ENCODE results near the gene IL32.
"Not testable (repeated sequence)": the region's sequence is repeated elsewhere in the genome, so short reads cannot be mapped to it uniquely, and the experiment has no call there.

The IL32 gene

GRCh38 chr16:3069146-3069545, 3.7 kb downstream of the IL32 start:
- H3K4me1 Mint-ChIP-seq: peaks cover 66% of the 10 kb centered on the region
- DNase-seq (ENCODE audit: low spot score in 2 of 2); H3K9me3 Mint-ChIP-seq; ATAC-seq: not testable (repeated sequence)
- H3K27ac Mint-ChIP-seq: peak overlapping the region; percentile 100
- H3K36me3 Mint-ChIP-seq: peaks cover 97% of the 10 kb centered on the region
- H3K4me3 Mint-ChIP-seq: peak overlapping the region; percentile 100

GRCh38 chr16:3070608-3071111, 5.2 kb downstream of the IL32 start:
- H3K9me3 Mint-ChIP-seq: no peaks in the 10 kb centered on the region
- H3K27ac Mint-ChIP-seq: peak overlapping the region; percentile 100
- peak overlapping the region; percentile 100 for H3K4me3 Mint-ChIP-seq
- no peak for ATAC-seq
- H3K36me3 Mint-ChIP-seq: peaks cover 98% of the 10 kb centered on the region
- peaks cover 68% of the 10 kb centered on the region for H3K4me1 Mint-ChIP-seq
- DNase-seq (ENCODE audit: low spot score in 2 of 2): no peak

GRCh38 chr16:3071655-3072054, 6.2 kb downstream of the IL32 start:
- H3K4me3 Mint-ChIP-seq: peak overlapping the region; percentile 100
- peak overlapping the region; percentile 100 for H3K27ac Mint-ChIP-seq
- H3K4me1 Mint-ChIP-seq: peaks cover 76% of the 10 kb centered on the region
- DNase-seq (ENCODE audit: low spot score in 2 of 2) (no peak), ATAC-seq (no peak)
- H3K36me3 Mint-ChIP-seq: peaks cover 98% of the 10 kb centered on the region
- H3K9me3 Mint-ChIP-seq: no peaks in the 10 kb centered on the region

- H3K4me3 Mint-ChIP-seq: peak overlapping the region; percentile 100
- peaks cover 80% of the 10 kb centered on the region for H3K4me1 Mint-ChIP-seq
- peak; percentile 8 for ATAC-seq
- not testable (repeated sequence) for H3K9me3 Mint-ChIP-seq; DNase-seq (ENCODE audit: low spot score in 2 of 2)
- H3K36me3 Mint-ChIP-seq: peaks cover 98% of the 10 kb centered on the region
- peak overlapping the region; percentile 100 for H3K27ac Mint-ChIP-seq
Measured at GRCh38 chr16:3072148-3072547, 6.7 kb downstream of the IL32 start.

- peak overlapping the region; percentile 100 for H3K4me3 Mint-ChIP-seq
- peaks cover 86% of the 10 kb centered on the region for H3K4me1 Mint-ChIP-seq
- H3K36me3 Mint-ChIP-seq: peaks cover 98% of the 10 kb centered on the region
- not testable (repeated sequence) for H3K9me3 Mint-ChIP-seq
- ATAC-seq (peak; percentile 54), DNase-seq (ENCODE audit: low spot score in 2 of 2) (peak in 1 of 2 donors; percentile 78)
- H3K27ac Mint-ChIP-seq: peak overlapping the region; percentile 100
Measured at GRCh38 chr16:3072576-3073263, 7.3 kb downstream of the IL32 start.

- H3K4me1 Mint-ChIP-seq: peaks cover 89% of the 10 kb centered on the region
- no peak for DNase-seq (ENCODE audit: low spot score in 2 of 2)
- H3K4me3 Mint-ChIP-seq: peak overlapping the region; percentile 78
Measured at GRCh38 chr16:3073448-3073847, 8.0 kb downstream of the IL32 start.

GRCh38 chr16:3074860-3075522, 9.6 kb downstream of the IL32 start:
- ATAC-seq (peak; percentile 84), DNase-seq (ENCODE audit: low spot score in 2 of 2) (peak; percentile 62 to 91)
- peaks cover 87% of the 10 kb centered on the region for H3K4me1 Mint-ChIP-seq
- H3K36me3 Mint-ChIP-seq: peaks cover 84% of the 10 kb centered on the region
- H3K9me3 Mint-ChIP-seq: peaks cover 2% of the 10 kb centered on the region
- H3K27ac Mint-ChIP-seq: peak overlapping the region; percentile 92
- peak overlapping the region; percentile 78 for H3K4me3 Mint-ChIP-seq

More at GRCh38 chr16:3073448-3073847, 8.0 kb downstream of the IL32 start:
- Mint-ChIP-seq H3K27ac (peak overlapping the region; percentile 92), H3K9me3 (no peaks in the 10 kb centered on the region), H3K36me3 (peaks cover 94% of the 10 kb centered on the region)
- no peak for ATAC-seq

GRCh38 chr16:3075523-3075915, 10.1 kb downstream of the IL32 start:
- H3K36me3 Mint-ChIP-seq: peaks cover 78% of the 10 kb centered on the region
- peaks cover 2% of the 10 kb centered on the region for H3K9me3 Mint-ChIP-seq
- peaks cover 86% of the 10 kb centered on the region for H3K4me1 Mint-ChIP-seq
- DNase-seq (ENCODE audit: low spot score in 2 of 2): no peak
- H3K4me3 Mint-ChIP-seq: peak overlapping the region; percentile 78
- peak; percentile 25 for ATAC-seq
- H3K27ac Mint-ChIP-seq: peak overlapping the region; percentile 92

GRCh38 chr16:3075946-3076345, 10.5 kb downstream of the IL32 start:
- H3K9me3 Mint-ChIP-seq: not testable (repeated sequence)

GRCh38 chr16:3076577-3076976, 11.1 kb downstream of the IL32 start:
- Mint-ChIP-seq H3K9me3 (peaks cover 5% of the 10 kb centered on the region), H3K27ac (peak overlapping the region; percentile 92), H3K4me3 (peak overlapping the region; percentile 78), H3K4me1 (peaks cover 86% of the 10 kb centered on the region), H3K36me3 (peaks cover 68% of the 10 kb centered on the region)
- ATAC-seq: no peak
- DNase-seq (ENCODE audit: low spot score in 2 of 2): peak in 1 of 2 donors; percentile 71

More at GRCh38 chr16:3075946-3076345, 10.5 kb downstream of the IL32 start:
- ATAC-seq: not testable (repeated sequence)
- DNase-seq (ENCODE audit: low spot score in 2 of 2): peak in 1 of 2 donors; percentile 67
- Mint-ChIP-seq H3K27ac (peak overlapping the region; percentile 92), H3K4me3 (peak overlapping the region; percentile 78), H3K4me1 (peaks cover 88% of the 10 kb centered on the region), H3K36me3 (peaks cover 74% of the 10 kb centered on the region)

- DNase-seq (ENCODE audit: low spot score in 2 of 2) (no peak), ATAC-seq (no peak)
- Mint-ChIP-seq H3K27ac (peak overlapping the region; percentile 87), H3K36me3 (peaks cover 35% of the 10 kb centered on the region), H3K4me3 (no peak overlapping the region), H3K9me3 (peaks cover 5% of the 10 kb centered on the region), H3K4me1 (peaks cover 76% of the 10 kb centered on the region)
Measured at GRCh38 chr16:3080024-3080423, 14.6 kb downstream of the IL32 start.

GRCh38 chr16:3081957-3082356, 16.5 kb downstream of the IL32 start:
- not testable (repeated sequence) for ATAC-seq; DNase-seq (ENCODE audit: low spot score in 2 of 2); H3K4me3 Mint-ChIP-seq; H3K27ac Mint-ChIP-seq; H3K9me3 Mint-ChIP-seq
- Mint-ChIP-seq H3K36me3 (peaks cover 16% of the 10 kb centered on the region), H3K4me1 (peaks cover 60% of the 10 kb centered on the region)

- not testable (repeated sequence) for DNase-seq (ENCODE audit: low spot score in 2 of 2); H3K4me3 Mint-ChIP-seq; H3K9me3 Mint-ChIP-seq; H3K36me3 Mint-ChIP-seq; ATAC-seq; H3K27ac Mint-ChIP-seq
- peaks cover 60% of the 10 kb centered on the region for H3K4me1 Mint-ChIP-seq
Measured at GRCh38 chr16:3083408-3083807, 18.0 kb downstream of the IL32 start.

GRCh38 chr16:3084491-3084890, 19.1 kb downstream of the IL32 start:
- DNase-seq (ENCODE audit: low spot score in 2 of 2) (no peak), ATAC-seq (no peak)
- peaks cover 59% of the 10 kb centered on the region for H3K4me1 Mint-ChIP-seq
- H3K36me3 Mint-ChIP-seq: peaks cover 6% of the 10 kb centered on the region
- H3K4me3 Mint-ChIP-seq: no peak overlapping the region
- no peak overlapping the region for H3K27ac Mint-ChIP-seq
- peaks cover 3% of the 10 kb centered on the region for H3K9me3 Mint-ChIP-seq

GRCh38 chr16:3084969-3085670, 19.7 kb downstream of the IL32 start:
- no peak for DNase-seq (ENCODE audit: low spot score in 2 of 2)

More at GRCh38 chr16:3084969-3085670, 19.7 kb downstream of the IL32 start:
- no peak for ATAC-seq
- Mint-ChIP-seq H3K4me3 (peak overlapping the region; percentile 54), H3K4me1 (peaks cover 52% of the 10 kb centered on the region), H3K27ac (peak overlapping the region; percentile 64), H3K9me3 (peaks cover 3% of the 10 kb centered on the region), H3K36me3 (peaks cover 6% of the 10 kb centered on the region)

All from stimulated activated effector memory CD8-positive, alpha-beta T cell treated with anti-CD3 and anti-CD28 coated beads, Interleukin-12 subunit alpha, Interleukin-12 subunit beta, amount 100 ng/mL, for 72 hours (primary cell).